NCI-H1930 (cell line): Measurements from ENCODE around the gene GNE.
"Not testable (repeated sequence)": the region's sequence is repeated elsewhere in the genome, so short reads cannot be mapped to it uniquely, and the experiment has no call there.

Source experiments
- DNase-seq, 2 experiments: peaks; one replicate each; lab custom pipeline; 2025; lab: John Stamatoyannopoulos, UW

Gene GNE

GRCh38 chr9:36258208-36258995 lies at the start of gene GNE:
Gene GNE (minus strand): TSS chr9:36258448. CDS start chr9:36249355, 9,093 bp downstream.
- peak; percentile 93 to 94 for DNase-seq

- DNase-seq = no peak
Observed at GRCh38 chr9:36306471-36307306, 48.4 kb upstream of the GNE start.

- DNase-seq = not testable (repeated sequence)
Observed at GRCh38 chr9:36304366-36304765, 46.1 kb upstream of the GNE start.

DNA sequence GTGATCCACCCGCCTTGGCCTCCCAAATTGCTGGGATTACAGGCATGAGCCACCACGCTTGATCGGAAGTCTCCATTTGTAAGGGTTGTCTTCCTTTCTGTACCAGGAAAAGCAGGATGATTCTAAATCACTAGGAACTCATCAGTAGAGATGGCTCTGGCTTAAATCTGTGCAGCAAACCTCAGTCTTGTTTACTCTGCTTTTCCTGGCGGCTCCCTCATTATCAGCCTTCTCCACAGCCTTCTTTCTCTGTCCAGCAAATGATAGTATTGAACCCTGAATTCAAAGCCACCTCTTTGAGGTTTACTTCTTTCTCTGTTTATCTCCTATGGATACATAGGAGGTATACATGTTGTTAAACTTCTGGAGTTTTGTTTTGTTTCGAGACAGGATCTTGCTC lies 43.0 kb upstream of the GNE start:
- DNase-seq = no peak

DNA sequence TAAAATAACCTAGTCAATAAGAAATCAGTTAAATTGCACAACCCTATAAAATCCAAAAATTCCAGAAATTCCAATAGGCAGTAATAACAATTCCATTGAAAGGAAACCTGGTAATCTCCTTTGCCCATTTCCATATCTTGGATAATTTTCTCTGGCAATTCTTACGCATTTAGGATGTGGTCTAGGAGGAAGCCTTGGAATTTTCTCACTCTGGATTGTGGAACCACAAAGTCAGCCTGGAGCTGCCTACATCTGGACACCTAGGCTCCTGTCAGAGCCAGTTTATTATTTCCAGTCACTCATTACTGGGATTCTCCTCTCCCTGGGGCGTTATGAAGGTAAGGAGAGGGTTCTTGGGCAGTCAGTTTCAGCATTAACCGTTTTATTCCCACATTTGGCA lies 40.3 kb upstream of the GNE start:
- DNase-seq = no peak

DNA sequence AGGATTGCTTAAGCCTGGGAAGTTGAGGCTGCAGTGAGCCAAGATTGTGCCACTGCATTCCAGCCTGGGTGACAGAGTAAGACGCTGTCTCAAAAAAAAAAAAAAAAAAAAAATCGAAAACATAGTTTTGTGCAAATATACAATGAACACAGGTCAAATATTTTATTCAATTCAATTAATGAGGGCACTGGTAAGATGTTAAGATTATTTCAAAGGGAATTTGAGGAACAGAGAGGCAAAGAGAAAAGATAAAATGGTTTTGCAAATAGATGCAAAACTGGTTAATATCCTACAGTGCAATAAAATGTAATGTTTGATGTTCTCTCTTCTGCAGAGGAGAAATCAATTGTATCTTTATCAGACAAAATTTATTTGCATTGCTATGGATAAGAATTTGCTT lies 39.5 kb upstream of the GNE start:
- DNase-seq = no peak

- DNase-seq = not testable (repeated sequence)
Observed at GRCh38 chr9:36294996-36295395, 36.7 kb upstream of the GNE start.

DNA sequence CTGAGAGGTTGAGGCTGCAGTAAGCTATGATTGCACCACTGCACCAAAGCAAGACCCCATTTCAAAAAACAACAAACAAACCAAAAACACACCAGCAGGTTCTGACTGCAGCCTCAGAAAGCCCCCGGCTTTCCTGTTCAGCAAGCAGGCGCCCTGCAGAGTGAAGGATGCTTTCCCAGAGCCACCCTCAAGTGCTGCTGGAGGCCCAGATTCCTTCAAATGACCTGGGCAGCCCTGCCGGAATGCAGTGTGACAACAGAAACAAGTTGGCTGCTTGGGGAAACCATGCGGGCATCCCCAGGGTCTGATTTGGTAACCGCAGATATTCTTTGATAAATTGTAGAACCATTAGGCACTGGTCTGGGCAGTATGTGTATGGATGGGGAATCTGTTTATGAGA lies 35.7 kb upstream of the GNE start:
- no peak for DNase-seq

GRCh38 chr9:36293171-36293570 lies 34.9 kb upstream of the GNE start:
- DNase-seq = no peak

DNA sequence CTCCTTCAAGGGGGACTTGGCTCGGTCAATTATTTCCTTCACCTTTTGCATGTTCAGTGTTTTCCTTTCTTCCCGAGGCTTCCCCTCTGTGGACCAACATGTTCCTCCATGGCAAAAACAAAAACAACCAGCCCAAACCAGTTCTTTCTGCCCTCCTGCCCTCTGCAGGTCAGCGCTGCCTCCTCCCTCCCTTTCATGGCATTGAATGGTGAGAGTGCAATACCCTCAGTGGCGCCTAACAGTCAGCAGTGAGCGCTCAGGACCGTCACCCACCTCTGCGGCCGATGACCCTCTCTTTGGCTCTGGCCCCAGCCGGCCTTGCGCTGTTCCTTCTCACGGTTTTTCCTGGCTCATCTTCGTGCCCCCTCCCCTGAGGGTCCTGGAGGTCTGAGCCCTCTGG lies 34.4 kb upstream of the GNE start:
- DNase-seq = no peak

- no peak for DNase-seq
Observed at GRCh38 chr9:36290996-36291395, 32.7 kb upstream of the GNE start.

GRCh38 chr9:36289836-36290435 lies 31.7 kb upstream of the GNE start:
- no peak for DNase-seq

DNA sequence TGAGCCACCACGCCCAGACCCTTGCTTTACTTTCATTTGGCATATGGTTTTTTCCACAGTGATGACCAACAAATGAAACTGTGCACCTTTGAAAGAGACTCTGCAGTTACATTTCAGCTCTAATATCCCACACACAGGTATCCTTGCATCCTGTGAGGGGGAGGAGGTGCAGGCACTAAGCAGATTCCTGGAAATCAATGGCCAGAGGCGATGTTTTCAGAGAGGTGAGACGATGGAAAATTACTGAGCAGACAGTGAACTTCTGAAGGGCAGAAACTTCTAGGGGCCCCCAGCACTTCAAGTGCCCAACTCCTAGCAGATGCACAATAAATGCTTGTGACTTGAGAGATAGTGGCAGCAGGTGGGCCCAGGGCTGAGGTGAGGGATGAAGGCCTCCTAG lies 29.8 kb upstream of the GNE start:
- DNase-seq = no peak

DNA sequence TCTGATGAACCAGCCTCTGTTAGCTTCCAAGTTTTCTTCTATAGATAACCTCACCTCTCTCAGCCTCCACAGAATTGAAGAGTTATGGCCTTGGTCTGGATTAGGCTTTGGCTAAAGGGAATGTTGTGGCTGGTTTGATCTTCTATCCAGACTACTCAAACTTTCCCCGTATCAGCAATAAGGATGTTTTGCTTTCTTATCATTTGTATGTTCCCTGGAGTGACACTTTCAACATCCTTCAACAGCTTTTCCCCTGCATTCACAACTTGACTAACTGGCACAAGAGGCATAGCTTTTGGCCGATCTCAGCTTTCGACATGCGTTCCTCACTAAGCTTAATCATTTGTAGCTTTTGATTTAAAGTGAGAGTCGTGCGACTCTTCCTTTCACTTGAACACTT lies 28.1 kb upstream of the GNE start:
- DNase-seq = no peak

- DNase-seq = no peak
Observed at GRCh38 chr9:36284226-36284625, 26.0 kb upstream of the GNE start.

DNA sequence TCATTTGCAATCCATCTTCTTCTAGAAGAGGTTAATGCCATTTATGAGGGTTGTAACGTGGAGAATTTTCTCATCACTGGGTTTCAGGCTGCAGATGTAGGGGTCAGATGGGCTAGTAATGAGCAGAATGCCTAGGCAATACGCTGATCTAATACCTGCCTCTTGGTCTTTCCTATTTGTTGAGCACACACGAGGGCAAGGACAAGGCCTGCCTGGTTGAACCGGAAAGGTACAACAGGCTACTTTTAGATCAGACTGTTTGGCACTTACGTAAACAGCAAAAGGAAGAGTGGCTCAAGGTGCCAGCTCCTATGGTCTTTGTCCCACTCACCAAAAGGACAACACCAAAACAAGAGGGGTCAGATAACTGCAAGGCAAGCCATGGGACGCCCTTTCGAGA lies 24.0 kb upstream of the GNE start:
- DNase-seq = no peak

DNA sequence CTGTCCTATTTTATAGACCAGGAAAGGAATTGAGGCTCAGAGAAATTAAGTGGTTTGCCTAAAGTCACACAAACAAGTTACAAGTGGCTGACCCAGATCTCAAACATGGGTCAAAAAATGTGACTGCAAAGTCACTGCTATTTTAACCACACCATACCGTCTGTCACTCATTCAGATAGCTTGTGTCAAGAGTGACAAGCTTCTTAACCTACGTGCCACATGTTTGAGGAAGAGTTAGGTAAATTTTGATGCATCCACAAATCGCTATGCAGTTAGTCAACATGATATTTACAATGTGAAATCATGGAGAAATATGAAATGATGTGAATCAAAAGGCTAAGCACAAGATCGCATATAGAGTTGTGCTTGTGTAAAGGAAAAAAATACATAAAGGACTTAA lies 22.7 kb upstream of the GNE start:
- DNase-seq = no peak

GRCh38 chr9:36278243-36278642 lies 20.0 kb upstream of the GNE start:
- DNase-seq = no peak

DNA sequence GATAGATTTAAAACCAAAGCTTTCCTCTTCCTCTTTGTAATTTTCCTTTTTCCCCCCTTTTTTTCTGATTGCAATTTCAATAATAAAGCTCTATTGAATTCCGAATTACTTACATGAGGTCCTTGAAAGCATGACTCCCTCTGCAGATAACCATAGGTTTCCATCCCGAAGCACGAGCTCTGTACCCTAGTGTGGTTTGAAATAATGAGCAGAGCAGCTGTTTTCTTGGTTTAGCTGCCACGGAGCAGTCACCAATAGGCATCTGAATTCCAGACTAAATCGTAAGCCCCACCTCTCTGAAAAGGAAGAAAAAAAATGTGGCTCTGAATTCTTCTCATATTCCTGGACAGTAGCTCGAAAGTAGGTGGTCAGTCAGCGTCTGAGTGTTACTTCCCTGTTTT lies 18.5 kb upstream of the GNE start:
- DNase-seq = no peak

GRCh38 chr9:36276254-36276653 lies 18.0 kb upstream of the GNE start:
- DNase-seq = no peak

DNA sequence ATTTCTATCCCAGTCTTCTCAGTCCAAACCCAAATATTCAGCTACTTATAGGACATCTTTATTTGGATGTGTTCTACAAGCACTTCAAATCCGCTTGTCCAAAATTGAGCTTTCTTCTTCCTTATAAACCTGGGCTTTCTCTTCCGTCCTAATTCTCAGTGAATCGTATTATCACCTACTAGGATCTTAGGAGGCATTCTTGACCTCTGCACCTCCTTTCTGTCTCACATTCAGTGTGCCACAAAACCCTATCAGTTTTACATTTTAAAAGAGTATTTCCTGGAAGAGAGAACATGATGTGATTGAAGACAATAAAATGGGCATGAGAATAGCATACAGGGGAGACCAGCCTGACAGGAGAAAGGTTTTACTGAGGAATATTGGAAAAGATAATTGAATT lies 16.8 kb upstream of the GNE start:
- no peak for DNase-seq

DNA sequence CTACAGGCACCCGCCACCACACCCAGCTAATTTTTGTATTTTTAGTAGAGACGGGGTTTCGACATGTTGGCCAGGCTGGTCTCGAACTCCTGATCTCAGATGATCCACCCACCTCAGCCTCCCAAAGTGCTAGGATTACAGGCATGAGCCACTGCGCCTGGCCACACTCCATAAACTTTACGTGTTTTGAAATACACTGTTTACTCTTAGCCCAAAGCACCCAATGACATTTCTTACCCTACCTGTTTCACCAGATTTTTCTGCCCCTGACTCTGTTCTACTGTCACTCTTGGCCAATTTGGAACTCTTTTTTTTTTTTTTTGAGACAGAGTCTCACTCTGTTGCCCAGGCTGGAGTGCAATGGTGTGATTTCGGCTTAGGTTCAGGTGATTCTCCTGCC lies 15.1 kb upstream of the GNE start:
- DNase-seq = not testable (repeated sequence)

DNA sequence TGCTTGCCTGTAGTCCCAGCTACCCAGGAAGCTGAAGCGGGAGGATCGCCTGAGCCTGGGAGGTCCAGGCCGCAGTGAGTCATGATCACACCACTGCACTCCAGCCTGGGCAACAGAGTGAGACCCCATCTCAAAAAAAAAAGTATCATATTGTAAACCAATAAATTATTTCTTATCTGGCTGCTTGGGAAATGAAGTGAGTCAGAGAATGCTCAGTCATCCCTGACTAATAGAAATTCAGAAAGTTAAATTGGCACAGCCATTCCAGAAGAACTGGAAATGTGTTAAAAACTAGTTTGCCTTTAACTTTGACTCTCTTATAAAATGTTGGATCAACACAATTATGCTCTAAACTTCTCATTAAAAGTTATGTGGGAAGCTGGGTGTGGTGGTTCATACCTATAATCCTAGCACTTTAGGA lies 9.8 kb upstream of the GNE start:
- no peak for DNase-seq
